GM12801 (cell line): Measurements from ENCODE around the gene CEP83.

Experiments
- CTCF ChIP-seq: IDR thresholded peaks from one replicate; pipeline ENCODE4 v1.5.1; 2011; ENCODE audit warnings: control low read depth; ENCODE audit not compliant: insufficient read length; ENCODE audit errors: extremely low read depth

The CEP83 gene

GRCh38 chr12:94258593-94258992 lies 201.1 kb downstream of the CEP83 start:
- no peak for TF ChIP-seq CTCF
